Stimulated activated CD8-positive, alpha-beta memory T cell treated with anti-CD3 and anti-CD28 coated beads, Interleukin-12 subunit alpha, Interleukin-12 subunit beta, amount 100 ng/mL, for 24 hours (primary cell): Measurements from ENCODE around the gene CRELD1.

Experiments
- DNase-seq: peaks from one replicate; pipeline ENCODE4 v3.0.0-alpha.2; 2020; ENCODE audit errors: extremely low read depth

The CRELD1 gene

DNA sequence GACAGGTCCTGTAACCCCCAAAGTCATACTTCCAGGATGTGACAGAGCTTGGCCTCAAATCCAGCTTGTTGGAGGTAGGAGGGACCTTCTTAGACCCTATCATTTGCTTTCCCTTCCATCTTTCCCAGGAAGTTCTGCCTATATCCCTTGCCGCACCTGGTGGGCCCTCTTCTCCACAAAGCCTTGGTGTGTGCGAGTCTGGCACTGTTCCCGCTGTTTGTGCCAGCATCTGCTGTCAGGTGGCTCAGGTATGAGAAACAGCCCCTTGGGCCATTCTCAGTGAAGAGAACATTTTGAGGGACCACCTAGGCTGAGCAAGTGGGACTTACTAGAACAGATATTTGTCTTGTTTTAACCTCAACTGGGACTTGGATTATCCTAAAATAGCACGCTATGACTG is 29.7 kb upstream of the CRELD1 start:
- no peak for DNase-seq

DNA sequence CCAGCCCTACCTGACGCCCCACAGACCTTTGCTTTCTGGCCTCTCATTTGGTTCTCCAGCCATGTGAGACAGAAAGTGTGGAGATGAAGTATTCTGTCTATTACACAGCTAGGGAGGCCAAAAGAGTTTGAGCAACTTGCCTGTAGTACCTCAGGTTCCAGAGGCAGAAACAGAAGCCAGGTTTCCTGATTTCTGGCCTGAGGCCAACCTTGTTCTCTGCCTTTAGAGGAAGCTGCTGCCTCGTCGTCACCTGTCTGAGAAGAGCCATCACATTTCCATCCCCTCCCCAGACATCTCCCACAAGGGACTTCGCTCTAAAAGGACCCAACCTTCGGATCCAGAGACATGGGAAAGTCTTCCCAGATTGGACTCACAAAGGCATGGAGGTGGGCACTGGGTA is 27.2 kb upstream of the CRELD1 start:
- no peak for DNase-seq

DNA sequence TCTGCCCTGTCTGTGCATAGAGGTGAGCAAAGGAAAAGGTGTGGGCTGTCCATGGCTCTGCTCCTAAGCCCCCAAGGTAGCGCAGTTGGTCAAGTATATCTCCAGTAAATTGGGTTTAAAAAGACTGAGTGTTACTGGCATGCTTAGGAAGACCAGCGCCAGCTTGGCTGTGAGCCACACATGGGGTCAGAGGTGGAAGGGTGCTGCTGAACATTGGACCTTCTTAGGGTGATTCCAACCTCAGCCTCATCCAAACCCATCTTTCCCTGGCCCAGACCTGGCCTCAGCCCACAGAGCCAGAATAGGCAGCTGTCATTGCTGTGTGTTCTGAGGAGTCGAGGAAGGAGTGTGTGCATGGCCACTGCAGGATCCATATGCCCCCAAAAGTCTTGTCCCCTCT is 25.3 kb upstream of the CRELD1 start:
- DNase-seq: no peak

DNA sequence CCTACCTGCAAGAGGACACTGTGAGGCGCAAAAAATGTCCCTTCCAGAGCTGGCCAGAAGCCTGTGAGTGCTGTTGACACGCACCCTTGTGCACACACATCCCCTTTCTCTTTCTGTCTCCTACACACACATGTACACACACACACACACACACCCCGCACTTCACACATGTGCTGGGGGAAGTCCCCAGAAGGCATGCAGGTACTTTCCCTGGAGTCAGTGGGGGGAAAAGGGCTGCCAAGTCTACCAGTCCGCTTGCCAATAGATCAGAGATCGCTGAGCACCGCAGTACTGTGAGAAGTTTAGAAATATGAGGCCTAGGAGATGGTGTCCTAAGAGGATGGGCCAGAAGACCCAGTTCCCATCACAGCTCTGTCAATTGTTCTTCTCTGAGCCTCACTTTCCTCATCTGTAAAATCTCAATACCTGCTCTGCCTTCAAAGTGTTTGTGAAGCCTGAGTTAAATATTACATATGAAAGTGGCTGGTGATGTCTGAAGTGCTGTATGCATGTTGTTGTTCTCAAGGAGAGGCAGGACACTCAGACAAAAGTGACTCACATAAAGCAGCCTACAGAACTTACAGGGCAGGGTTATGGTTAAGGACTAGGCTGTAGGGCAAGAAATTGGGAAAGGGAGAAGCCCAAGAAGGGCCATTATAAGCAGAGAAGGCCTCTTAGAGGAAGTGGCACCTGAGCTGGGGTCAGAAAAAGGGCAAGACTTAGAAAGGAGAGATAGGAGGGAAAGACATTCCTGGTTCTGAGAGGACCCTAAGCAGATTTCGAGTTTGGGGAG is 24.2 kb upstream of the CRELD1 start:
- DNase-seq: no peak

DNA sequence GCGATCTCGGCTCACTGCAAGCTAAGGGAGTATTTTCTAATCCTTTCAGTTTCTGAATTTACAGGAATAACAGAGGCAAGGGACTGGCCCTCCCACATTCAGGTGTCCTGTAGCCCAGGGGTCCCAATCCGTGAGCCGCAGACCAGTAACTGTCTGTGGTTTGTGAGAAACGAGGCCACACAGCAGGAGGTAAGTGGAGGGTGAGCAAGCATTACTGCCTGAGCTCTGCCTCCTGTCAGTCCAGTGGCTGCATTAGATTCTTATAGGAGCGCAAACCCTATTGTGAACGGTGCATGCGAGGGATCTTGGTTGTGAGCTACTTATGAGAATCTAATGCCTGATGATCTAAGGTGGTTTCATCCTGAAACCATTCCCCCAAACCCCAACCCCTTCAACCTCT is 21.8 kb upstream of the CRELD1 start:
- no peak for DNase-seq

DNA sequence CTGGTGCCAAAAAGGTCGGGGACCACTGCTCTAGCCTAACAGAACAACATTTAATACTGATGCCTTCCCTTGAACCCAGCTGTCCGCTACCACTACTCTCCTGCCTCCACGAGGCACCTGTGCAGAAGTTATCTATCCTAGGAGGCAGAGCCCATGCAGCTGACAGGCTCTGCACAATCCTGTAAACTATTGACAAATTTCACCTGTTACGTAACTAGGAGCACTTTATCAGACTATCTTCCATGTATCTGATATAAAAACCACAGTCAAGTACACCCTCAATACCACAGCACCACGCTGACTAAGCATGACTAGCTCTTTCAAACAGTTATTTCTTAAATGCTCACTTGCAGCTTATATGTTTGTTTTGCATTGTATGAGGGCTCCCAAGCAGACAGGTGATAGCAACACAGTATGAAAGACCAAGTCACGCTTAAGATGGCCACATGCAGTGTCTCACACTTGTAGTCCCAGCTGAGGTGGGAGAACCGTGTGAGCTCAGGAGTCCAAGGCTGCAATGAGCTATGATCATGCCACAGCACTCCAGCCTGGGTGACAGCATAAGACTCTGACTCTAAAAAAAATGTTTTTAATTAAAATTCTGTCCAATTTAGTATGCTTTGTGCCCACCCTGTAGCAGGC is 21.2 kb upstream of the CRELD1 start:
- no peak for DNase-seq

DNA sequence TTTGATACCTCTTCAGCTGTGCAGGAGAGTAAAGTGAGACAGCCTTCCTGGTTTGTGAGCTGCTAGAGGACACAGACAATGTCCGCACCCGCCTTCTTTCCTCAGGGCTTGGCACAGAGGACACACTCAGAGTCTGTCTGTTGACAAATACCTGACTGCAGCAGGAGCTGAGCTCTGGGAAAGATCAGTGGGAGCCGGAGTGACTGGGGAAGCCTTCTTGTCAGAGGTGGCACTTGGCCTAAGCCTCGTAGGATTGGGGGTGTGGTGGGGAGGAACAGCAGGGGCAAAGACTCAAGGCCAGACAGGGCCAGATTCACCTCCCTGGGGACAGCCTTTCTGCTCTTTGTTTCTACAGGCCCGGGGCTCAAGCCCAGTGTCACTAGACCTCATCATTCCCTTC is 20.0 kb upstream of the CRELD1 start:
- no peak for DNase-seq

DNA sequence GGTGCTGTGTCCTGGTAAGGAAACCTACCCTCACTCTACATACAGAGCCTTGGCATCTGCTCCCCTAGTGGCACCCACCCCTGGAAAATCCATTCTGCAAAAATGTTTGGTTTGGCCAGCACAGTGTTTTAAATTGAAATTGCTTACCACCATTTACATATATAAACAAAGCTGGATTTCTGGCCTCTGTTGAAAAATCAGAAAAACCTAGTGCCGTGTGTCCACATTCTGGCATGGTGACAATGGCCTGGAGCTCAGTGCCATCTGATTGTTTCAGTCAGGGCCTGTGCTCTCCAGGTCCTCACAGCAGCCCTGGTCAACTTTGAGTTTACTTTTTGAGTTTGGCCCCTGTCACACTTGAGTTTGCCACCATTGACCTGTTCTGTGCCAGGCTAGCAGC is 19.6 kb upstream of the CRELD1 start:
- no peak for DNase-seq

DNA sequence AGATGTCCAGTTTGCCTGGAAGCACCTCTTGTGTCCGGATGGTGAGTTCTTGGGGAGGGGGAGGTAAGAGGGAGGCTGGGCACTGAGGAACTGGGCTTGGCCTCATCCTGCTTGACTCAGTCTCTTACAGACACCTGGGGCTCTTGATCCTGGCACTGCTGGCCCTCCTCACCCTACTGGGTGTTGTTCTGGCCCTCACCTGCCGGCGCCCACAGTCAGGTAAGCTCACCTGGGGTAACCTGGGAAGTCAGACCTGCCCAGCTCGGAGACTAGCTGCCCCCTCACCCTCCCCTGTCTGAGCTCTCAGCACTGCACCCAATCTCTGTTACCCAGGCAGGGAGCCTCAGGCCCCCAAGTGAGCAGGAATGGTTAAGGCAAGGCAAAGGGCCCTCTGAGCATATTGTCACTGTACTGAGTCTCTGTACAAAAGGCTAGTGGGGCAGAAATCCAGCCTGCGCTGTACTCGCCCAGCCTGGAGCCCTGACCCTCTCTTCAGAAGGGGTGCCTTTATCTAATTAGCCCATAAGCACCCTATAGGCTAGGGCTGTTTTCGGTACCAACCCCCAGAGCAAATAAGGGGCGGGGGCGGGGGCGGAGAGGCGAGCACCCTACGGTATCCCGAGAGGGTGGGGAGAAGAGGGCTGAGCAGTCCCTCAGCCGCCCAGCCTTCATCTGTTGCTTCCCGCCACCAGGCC is 18.9 kb upstream of the CRELD1 start:
- DNase-seq: no peak

DNA sequence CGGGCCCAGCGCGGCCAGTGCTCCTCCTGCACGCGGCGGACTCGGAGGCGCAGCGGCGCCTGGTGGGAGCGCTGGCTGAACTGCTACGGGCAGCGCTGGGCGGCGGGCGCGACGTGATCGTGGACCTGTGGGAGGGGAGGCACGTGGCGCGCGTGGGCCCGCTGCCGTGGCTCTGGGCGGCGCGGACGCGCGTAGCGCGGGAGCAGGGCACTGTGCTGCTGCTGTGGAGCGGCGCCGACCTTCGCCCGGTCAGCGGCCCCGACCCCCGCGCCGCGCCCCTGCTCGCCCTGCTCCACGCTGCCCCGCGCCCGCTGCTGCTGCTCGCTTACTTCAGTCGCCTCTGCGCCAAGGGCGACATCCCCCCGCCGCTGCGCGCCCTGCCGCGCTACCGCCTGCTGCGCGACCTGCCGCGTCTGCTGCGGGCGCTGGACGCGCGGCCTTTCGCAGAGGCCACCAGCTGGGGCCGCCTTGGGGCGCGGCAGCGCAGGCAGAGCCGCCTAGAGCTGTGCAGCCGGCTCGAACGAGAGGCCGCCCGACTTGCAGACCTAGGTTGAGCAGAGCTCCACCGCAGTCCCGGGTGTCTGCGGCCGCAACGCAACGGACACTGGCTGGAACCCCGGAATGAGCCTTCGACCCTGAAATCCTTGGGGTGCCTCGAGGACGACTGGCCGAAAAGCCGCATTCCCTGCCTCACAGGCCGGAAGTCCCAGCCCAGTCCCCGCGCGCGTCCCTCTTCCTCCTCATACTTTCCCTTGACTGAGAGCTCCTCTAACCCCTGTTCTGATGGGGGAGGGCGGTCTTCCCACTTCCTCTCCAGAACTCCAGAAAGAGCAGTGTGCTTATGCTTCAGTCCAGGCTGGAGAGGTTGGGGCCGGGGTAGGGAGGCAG is 18.1 kb upstream of the CRELD1 start:
- DNase-seq: no peak

DNA sequence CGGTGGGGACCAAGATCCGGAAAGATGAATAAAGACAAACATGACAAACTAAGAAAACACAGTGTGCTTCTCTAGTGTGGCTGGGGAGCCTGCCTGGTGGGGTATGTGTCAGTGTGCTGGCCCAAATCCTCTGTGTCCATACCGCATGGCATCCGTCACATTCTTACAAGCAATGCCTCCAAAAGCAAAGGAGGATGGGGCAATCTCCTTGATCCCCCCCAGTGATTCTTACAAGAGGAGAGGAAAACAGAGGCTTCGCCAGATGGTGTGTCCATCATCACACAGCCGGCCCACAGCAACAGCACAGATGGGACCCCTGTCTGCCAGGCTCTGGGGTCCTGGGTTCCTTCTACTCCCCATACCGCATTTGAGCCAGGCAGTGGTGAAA is 17.3 kb upstream of the CRELD1 start:
- no peak for DNase-seq

DNA sequence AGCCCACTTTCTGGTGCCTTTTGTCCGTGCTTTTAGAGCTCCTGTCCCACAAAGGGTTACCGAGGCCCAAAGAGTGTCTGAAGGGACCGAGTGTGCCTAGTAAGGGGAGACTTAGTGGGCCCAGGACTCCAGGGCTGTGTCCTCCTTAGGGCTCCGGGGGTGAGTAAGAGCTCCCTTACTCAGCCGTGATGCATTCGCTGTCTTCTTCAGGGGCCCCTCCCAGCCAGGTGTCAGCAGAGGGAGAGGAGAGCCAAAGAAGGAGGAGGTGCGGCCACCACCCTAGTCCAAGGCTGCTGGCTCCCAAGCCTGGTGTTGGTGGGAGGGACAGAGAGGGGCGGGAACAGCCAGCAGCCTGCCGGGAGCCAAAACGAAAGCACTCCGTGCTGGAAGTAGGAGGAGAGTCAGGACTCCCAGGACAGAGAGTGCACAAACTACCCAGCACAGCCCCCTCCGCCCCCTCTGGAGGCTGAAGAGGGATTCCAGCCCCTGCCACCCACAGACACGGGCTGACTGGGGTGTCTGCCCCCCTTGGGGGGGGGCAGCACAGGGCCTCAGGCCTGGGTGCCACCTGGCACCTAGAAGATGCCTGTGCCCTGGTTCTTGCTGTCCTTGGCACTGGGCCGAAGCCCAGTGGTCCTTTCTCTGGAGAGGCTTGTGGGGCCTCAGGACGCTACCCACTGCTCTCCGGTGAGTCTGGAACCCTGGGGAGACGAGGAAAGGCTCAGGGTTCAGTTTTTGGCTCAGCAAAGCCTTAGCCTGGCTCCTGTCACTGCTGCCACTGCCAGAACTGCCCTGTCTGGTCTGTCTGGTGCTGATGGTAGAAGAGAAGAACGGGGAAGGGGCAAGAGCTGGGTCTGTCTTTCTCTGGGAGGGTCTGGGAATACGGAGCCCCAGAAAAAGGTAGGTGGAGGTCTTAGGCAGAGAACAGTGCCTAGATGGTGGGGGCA is 16.6 kb upstream of the CRELD1 start, which contains the start of gene IL17RC:
IL17RC (plus strand) TSS at position 365 of the 947 bp plus-strand sequence; CDS start at position 583, 218 bp downstream.
- no peak for DNase-seq

DNA sequence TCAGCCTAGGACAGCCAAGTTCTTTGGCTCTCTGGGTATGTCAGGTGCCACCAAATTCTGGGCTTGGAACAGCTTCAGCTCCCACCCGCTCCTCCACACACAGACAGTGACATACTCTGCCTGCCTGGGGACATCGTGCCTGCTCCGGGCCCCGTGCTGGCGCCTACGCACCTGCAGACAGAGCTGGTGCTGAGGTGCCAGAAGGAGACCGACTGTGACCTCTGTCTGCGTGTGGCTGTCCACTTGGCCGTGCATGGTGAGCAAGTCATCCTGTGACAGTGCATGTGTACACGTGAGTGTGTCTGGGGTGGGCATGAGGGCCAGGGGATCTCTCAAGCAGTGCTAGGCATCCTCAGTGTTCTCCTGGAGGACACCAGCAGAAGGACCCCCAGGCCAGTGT is 15.8 kb upstream of the CRELD1 start:
- DNase-seq: no peak

DNA sequence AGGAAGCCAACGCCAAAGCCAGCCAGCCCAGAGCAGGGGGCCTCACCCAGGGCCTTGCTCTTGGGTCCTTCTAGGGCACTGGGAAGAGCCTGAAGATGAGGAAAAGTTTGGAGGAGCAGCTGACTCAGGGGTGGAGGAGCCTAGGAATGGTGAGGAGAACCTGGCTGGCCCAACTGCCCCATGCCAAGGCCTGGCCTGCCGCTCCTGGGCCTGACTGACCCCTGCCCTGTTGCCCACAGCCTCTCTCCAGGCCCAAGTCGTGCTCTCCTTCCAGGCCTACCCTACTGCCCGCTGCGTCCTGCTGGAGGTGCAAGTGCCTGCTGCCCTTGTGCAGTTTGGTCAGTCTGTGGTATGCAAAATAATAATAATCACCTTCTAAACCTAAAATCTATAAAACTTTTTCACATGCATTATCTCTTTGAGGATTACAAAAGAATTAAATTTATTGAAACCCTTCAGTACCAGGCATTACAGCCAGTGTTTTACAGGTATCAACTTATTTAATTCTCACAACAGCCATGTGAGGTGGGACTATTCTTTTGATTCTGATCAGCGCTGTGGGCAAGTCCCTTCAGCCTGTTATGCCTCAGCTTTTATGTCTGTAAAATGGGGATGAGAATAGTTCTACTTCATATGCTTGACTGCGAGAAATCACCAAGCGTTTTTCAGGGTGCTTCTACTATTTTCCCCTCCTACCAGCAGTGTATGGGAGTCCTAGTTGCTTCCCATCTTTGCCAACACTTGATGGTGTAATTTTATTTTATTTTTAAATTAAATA is 15.2 kb upstream of the CRELD1 start:
- DNase-seq: no peak

DNA sequence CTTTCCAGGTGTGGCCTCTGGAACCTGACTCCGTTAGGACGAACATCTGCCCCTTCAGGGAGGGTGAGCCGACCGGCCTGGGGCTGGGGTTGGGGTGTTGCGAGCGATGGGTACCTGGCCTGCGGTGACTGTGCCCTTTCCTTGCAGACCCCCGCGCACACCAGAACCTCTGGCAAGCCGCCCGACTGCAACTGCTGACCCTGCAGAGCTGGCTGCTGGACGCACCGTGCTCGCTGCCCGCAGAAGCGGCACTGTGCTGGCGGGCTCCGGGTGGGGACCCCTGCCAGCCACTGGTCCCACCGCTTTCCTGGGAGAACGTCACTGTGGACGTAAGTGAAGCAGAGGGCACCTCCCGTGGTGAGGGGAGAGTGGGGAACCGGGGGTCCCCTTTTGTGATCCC is 5.5 kb upstream of the CRELD1 start:
- no peak for DNase-seq

DNA sequence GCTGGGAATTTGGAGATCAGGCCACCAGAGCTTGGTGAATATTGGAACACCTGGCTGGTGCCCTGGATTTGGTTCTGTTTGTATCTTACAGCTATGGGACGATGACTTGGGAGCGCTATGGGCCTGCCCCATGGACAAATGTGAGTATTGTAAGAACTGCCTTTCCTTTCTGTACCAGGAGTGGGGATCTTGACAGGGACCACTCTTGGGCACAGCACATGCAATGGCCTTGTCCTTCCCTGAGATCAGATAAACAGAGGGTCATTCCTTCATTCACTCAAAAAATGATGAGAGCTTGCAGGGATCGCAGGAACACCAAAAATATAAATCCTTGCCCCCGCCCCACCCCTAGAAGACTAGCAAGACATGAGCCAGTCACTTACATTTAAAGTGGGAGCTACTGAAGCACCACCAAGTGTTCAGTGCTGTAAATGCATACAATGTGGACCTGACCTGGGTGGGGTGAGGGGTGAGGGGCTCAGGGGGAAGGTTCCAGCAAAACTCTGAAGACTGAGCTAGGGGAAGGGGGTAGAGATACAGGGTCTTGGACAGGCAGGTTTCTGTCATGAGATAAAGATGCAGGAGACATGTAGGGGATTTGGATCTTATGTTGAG is 2.7 kb upstream of the CRELD1 start:
- no peak for DNase-seq

DNA sequence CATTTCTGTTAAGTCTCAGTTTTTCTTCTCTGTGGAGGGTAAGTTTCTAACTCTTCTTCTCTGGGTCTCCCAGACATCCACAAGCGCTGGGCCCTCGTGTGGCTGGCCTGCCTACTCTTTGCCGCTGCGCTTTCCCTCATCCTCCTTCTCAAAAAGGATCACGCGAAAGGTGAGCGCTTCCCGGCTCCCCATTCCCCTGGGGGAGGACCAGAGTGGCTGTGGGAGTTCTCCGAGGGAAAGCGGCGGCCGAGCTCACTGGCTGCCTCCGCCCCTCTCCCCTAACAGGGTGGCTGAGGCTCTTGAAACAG is 1.1 kb upstream of the CRELD1 start:
- DNase-seq: no peak

DNA sequence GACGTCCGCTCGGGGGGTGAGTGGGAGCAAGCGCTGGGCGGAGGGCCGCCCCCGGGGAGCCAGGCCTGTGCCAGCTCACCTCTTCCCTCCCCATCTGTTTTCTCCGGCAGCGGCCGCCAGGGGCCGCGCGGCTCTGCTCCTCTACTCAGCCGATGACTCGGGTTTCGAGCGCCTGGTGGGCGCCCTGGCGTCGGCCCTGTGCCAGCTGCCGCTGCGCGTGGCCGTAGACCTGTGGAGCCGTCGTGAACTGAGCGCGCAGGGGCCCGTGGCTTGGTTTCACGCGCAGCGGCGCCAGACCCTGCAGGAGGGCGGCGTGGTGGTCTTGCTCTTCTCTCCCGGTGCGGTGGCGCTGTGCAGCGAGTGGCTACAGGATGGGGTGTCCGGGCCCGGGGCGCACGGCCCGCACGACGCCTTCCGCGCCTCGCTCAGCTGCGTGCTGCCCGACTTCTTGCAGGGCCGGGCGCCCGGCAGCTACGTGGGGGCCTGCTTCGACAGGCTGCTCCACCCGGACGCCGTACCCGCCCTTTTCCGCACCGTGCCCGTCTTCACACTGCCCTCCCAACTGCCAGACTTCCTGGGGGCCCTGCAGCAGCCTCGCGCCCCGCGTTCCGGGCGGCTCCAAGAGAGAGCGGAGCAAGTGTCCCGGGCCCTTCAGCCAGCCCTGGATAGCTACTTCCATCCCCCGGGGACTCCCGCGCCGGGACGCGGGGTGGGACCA is 632 bp upstream of the CRELD1 start:
- DNase-seq: peak; percentile 83

DNA sequence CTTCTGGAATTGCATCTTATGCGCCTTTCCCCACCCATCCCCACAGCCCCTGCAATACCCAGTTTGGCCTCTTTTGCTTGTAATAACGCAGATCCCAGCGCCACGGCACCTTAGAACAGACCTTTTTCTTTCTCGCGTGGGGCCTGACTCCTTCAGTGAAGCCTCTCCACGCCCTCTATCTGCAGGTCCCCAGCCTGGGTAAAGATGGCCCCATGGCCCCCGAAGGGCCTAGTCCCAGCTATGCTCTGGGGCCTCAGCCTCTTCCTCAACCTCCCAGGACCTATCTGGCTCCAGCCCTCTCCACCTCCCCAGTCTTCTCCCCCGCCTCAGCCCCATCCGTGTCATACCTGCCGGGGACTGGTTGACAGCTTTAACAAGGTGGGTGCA is 594 bp downstream of the CRELD1 start:
- no peak for DNase-seq
